Cardiac muscle cell (in vitro differentiated cells and primary cell): Measurements from ENCODE around the gene ANO9. TPM values are rescaled to one million over a fixed set of nuclear protein-coding genes. Genes with fewer than 3 reads are reported as not detected.
"Not testable (repeated sequence)": the region's sequence is repeated elsewhere in the genome, so short reads cannot be mapped to it uniquely, and the experiment has no call there.

Experiments
- DNase-seq, 2 donors: peaks; one replicate each; pipeline versions ENCODE4 v3.0.0 to v3.0.0-alpha.2; 2010 to 2017; ENCODE audit warnings: low read depth in 1 of 2, low spot score in 1 of 2
- H3K27ac ChIP-seq: fragments of 200-600 bp; sonication (generic); 2 replicates; pipeline ENCODE4 v1.5.1; 2016
- H3K27me3 ChIP-seq: fragments of 200-600 bp; sonication (generic); 2 replicates; pipeline ENCODE4 v1.6.0; 2016; ENCODE audit warnings: control low read depth
- H3K36me3 ChIP-seq: fragments of 200-600 bp; sonication (generic); 2 replicates; pipeline ENCODE4 v1.5.1; 2016; ENCODE audit warnings: control low read depth
- H3K4me1 ChIP-seq: fragments of 200-600 bp; sonication (generic); 2 replicates; pipeline ENCODE4 v1.8.1; 2017; ENCODE audit warnings: low read depth, mild to moderate bottlenecking, mixed run types
- H3K4me3 ChIP-seq: fragments of 200-600 bp; sonication (generic); 2 replicates; pipeline ENCODE4 v1.5.1; 2016; ENCODE audit warnings: mild to moderate bottlenecking
- H3K9me3 ChIP-seq: fragments of 200-600 bp; sonication (generic); 2 replicates; pipeline ENCODE4 v1.5.1; 2017; ENCODE audit warnings: low read depth, mild to moderate bottlenecking, control low read depth
- CTCF ChIP-seq: IDR thresholded peaks from 2 replicates; pipeline ENCODE4 v1.5.1; 2012; ENCODE audit warnings: low read depth, mild to moderate bottlenecking, low read length
- polyA plus RNA-seq: library from polyadenylated mRNA; unstranded; fragments of >200 nt; fragmentation: Nextera tagmentation; extraction: Ambion mirVana; gene quantifications from 2 replicates; pipeline ENCODE4 v1.2.1, GENCODE V29; 2016
- total RNA-seq: library from RNA; depleted of rRNA; stranded (reverse); fragments of >200 nt; gene quantifications from 2 replicates; pipeline ENCODE4 v1.2.3, GENCODE V29; 2016

Gene ANO9
- total and polyA plus RNA-seq, 2 experiments from 2014 or later: 0.23 to 0.51 TPM

GRCh38 chr11:429931-430456, 11.8 kb downstream of the ANO9 start:
- Histone ChIP-seq H3K36me3 (no peaks in the 10 kb centered on the region), H3K27ac (no peak overlapping the region), H3K4me1 (no peaks in the 10 kb centered on the region), H3K27me3 (no peaks in the 10 kb centered on the region), H3K4me3 (no peak overlapping the region), H3K9me3 (no peaks in the 10 kb centered on the region)
- DNase-seq: no peak
- TF ChIP-seq CTCF: no peak

GRCh38 chr11:429391-429790, 12.4 kb downstream of the ANO9 start:
- no peaks in the 10 kb centered on the region for H3K4me1 ChIP-seq
- DNase-seq: no peak

GRCh38 chr11:428295-428694, 13.5 kb downstream of the ANO9 start:
- no peaks in the 10 kb centered on the region for H3K9me3 ChIP-seq
- no peak overlapping the region for H3K27ac ChIP-seq
- no peak for DNase-seq
- H3K4me3 ChIP-seq: no peak overlapping the region
- no peak for TF ChIP-seq CTCF
- H3K36me3 ChIP-seq: no peaks in the 10 kb centered on the region
- no peaks in the 10 kb centered on the region for H3K4me1 ChIP-seq
- H3K27me3 ChIP-seq: no peaks in the 10 kb centered on the region

More at GRCh38 chr11:429391-429790, 12.4 kb downstream of the ANO9 start:
- Histone ChIP-seq H3K9me3 (no peaks in the 10 kb centered on the region), H3K36me3 (no peaks in the 10 kb centered on the region), H3K27ac (no peak overlapping the region), H3K4me3 (no peak overlapping the region), H3K27me3 (no peaks in the 10 kb centered on the region)
- no peak for TF ChIP-seq CTCF

GRCh38 chr11:426851-427250, 15.0 kb downstream of the ANO9 start:
- Histone ChIP-seq H3K4me1 (no peaks in the 10 kb centered on the region), H3K27ac (no peak overlapping the region), H3K27me3 (no peaks in the 10 kb centered on the region), H3K36me3 (no peaks in the 10 kb centered on the region), H3K9me3 (no peaks in the 10 kb centered on the region), H3K4me3 (no peak overlapping the region)
- DNase-seq: no peak
- TF ChIP-seq CTCF: no peak

GRCh38 chr11:425301-425700, 16.5 kb downstream of the ANO9 start:
- H3K36me3 ChIP-seq: no peaks in the 10 kb centered on the region
- no peak overlapping the region for H3K4me3 ChIP-seq
- DNase-seq: no peak
- H3K9me3 ChIP-seq: no peaks in the 10 kb centered on the region
- H3K4me1 ChIP-seq: no peaks in the 10 kb centered on the region
- H3K27me3 ChIP-seq: no peaks in the 10 kb centered on the region
- H3K27ac ChIP-seq: no peak overlapping the region
- no peak for TF ChIP-seq CTCF

GRCh38 chr11:424766-425165, 17.0 kb downstream of the ANO9 start:
- not testable (repeated sequence) for H3K4me3 ChIP-seq, H3K4me1 ChIP-seq, H3K36me3 ChIP-seq, H3K27ac ChIP-seq, DNase-seq, H3K27me3 ChIP-seq, H3K9me3 ChIP-seq
